H9 (cell line): ENCODE data around the gene MYH7. TPM values are rescaled to one million over a fixed set of nuclear protein-coding genes. Genes with fewer than 3 reads are reported as not detected.

Source experiments
- DNase-seq: peaks from one replicate; pipeline ENCODE4 v3.0.0-alpha.2; 2017
- H2AFZ ChIP-seq: one replicate; pipeline ENCODE4 v1.6.1; 2013; ENCODE audit warnings: mild to moderate bottlenecking, low read length, control low read depth, moderate library complexity
- H2AK5ac ChIP-seq: 2 replicates; pipeline ENCODE4 v1.6.1; 2013; ENCODE audit warnings: low read length, control low read depth, mixed read lengths; ENCODE audit not compliant: insufficient read length
- H2BK120ac ChIP-seq: one replicate; pipeline ENCODE4 v1.6.1; 2013; ENCODE audit warnings: low read depth, mild to moderate bottlenecking, low read length, control low read depth, inconsistent platforms; ENCODE audit not compliant: poor library complexity, severe bottlenecking
- H2BK12ac ChIP-seq: 2 replicates; pipeline ENCODE4 v1.6.1; 2013; ENCODE audit warnings: low read length, control low read depth, mixed read lengths, low read depth; ENCODE audit not compliant: insufficient read length
- H2BK15ac ChIP-seq: 2 replicates; pipeline ENCODE4 v1.6.1; 2013; ENCODE audit warnings: low read depth, low read length, control low read depth
- H2BK20ac ChIP-seq: one replicate; pipeline ENCODE4 v1.6.1; 2013; ENCODE audit warnings: low read depth, mild to moderate bottlenecking, low read length, control low read depth, inconsistent platforms; ENCODE audit not compliant: poor library complexity, severe bottlenecking
- H2BK5ac ChIP-seq: 2 replicates; pipeline ENCODE4 v1.6.1; 2013; ENCODE audit warnings: low read length, control low read depth, mixed read lengths; ENCODE audit not compliant: insufficient read length
- H3K14ac ChIP-seq: 2 replicates; pipeline ENCODE4 v1.6.1; 2013; ENCODE audit warnings: low read length, control low read depth; ENCODE audit not compliant: insufficient read depth
- H3K18ac ChIP-seq: 2 replicates; pipeline ENCODE4 v1.6.1; 2013; ENCODE audit warnings: low read depth, mild to moderate bottlenecking, mixed read lengths, low read length, control low read depth; ENCODE audit not compliant: insufficient read length
- H3K23ac ChIP-seq: 2 replicates; pipeline ENCODE4 v1.6.1; 2013; ENCODE audit warnings: low read length, control low read depth, mixed read lengths, low read depth; ENCODE audit not compliant: insufficient read length
- H3K23me2 ChIP-seq: 2 replicates; pipeline ENCODE4 v1.6.1; 2013; ENCODE audit warnings: low read depth, mild to moderate bottlenecking, mixed read lengths, low read length, control low read depth; ENCODE audit not compliant: insufficient read length, poor library complexity, severe bottlenecking
- H3K27ac ChIP-seq: 2 replicates; pipeline ENCODE4 v1.5.1; 2013; ENCODE audit warnings: low read length, control low read depth, mixed read lengths, low read depth; ENCODE audit not compliant: insufficient read length
- H3K27me3 ChIP-seq: 2 replicates; pipeline ENCODE4 v1.6.1; 2013; ENCODE audit warnings: low read length, control low read depth, inconsistent platforms; ENCODE audit not compliant: insufficient read depth
- H3K4ac ChIP-seq: 2 replicates; pipeline ENCODE4 v1.6.1; 2013; ENCODE audit warnings: low read depth, mild to moderate bottlenecking, control low read depth, inconsistent platforms, low read length, moderate library complexity
- H3K4me1 ChIP-seq: 2 replicates; pipeline ENCODE4 v1.6.1; 2013; ENCODE audit warnings: low read length, control low read depth, inconsistent platforms; ENCODE audit not compliant: insufficient read depth
- H3K4me2 ChIP-seq: 2 replicates; pipeline ENCODE4 v1.6.1; 2013; ENCODE audit warnings: low read length, control low read depth, mixed read lengths; ENCODE audit not compliant: insufficient read length, insufficient read depth
- H3K56ac ChIP-seq: 2 replicates; pipeline ENCODE4 v1.6.1; 2013; ENCODE audit warnings: low read depth, mild to moderate bottlenecking, mixed read lengths, low read length, control low read depth; ENCODE audit not compliant: insufficient read length
- H3K79me1 ChIP-seq: 2 replicates; pipeline ENCODE4 v1.6.1; 2013; ENCODE audit warnings: low read depth, mild to moderate bottlenecking, moderate library complexity, low read length, control low read depth, inconsistent platforms; ENCODE audit not compliant: insufficient read depth, poor library complexity, severe bottlenecking
- H3K79me2 ChIP-seq: 2 replicates; pipeline ENCODE4 v1.6.1; 2013; ENCODE audit warnings: low read length, control low read depth, inconsistent platforms; ENCODE audit not compliant: insufficient read depth
- H3K9ac ChIP-seq: 2 replicates; pipeline ENCODE4 v1.6.1; 2013; ENCODE audit warnings: low read length, control low read depth, mixed read lengths; ENCODE audit not compliant: insufficient read length; ENCODE audit errors: extremely low read depth
- H3K9me3 ChIP-seq: one replicate; pipeline ENCODE4 v1.6.1; 2013; ENCODE audit warnings: low read depth, low read length, inconsistent platforms; ENCODE audit not compliant: control insufficient read depth
- H3T11ph ChIP-seq: one replicate; pipeline ENCODE4 v1.6.1; 2013; ENCODE audit warnings: mild to moderate bottlenecking, low read length, control low read depth, inconsistent platforms
- H4K20me1 ChIP-seq: one replicate; pipeline ENCODE4 v1.6.1; 2013; ENCODE audit not compliant: control insufficient read depth, insufficient read length, insufficient read depth
- H4K5ac ChIP-seq: 2 replicates; pipeline ENCODE4 v1.6.1; 2013; ENCODE audit warnings: low read depth, mild to moderate bottlenecking, mixed read lengths, low read length, control low read depth; ENCODE audit not compliant: insufficient read length
- H4K8ac ChIP-seq: replicated peaks from 2 replicates; pipeline ENCODE4 v1.6.1; 2013; ENCODE audit warnings: low read length, control low read depth, mixed read lengths, low read depth; ENCODE audit not compliant: insufficient read length
- H4K91ac ChIP-seq: 2 replicates; pipeline ENCODE4 v1.6.1; 2013; ENCODE audit warnings: low read depth, mild to moderate bottlenecking, moderate library complexity, mixed read lengths, low read length, control low read depth; ENCODE audit not compliant: insufficient read length
- H3K27ac Mint-ChIP-seq, 3 experiments: 2 replicates in 2 of 3; 3 replicates in 1 of 3; pipeline ENCODE4 v1.8.0; 2020 to 2021; ENCODE audit warnings: mixed read lengths in 3 of 3, mild to moderate bottlenecking in 1 of 3, moderate library complexity in 1 of 3
- H3K27me3 Mint-ChIP-seq: 2 replicates; pipeline ENCODE4 v1.8.0; 2021; ENCODE audit warnings: low read depth, mild to moderate bottlenecking, moderate library complexity, mixed read lengths
- H3K36me3 Mint-ChIP-seq, 3 experiments: 2 replicates in 2 of 3; 3 replicates in 1 of 3; pipeline ENCODE4 v1.8.0; 2020 to 2021; ENCODE audit warnings: low read depth in 3 of 3, mixed read lengths in 3 of 3; ENCODE audit not compliant: insufficient read depth in 1 of 3
- H3K4me1 Mint-ChIP-seq, 2 experiments: 2 replicates each; pipeline ENCODE4 v1.8.0; 2020; ENCODE audit warnings: mixed read lengths in 2 of 2
- H3K4me3 Mint-ChIP-seq, 2 experiments: 2 replicates in 1 of 2; 3 replicates in 1 of 2; pipeline ENCODE4 v1.8.0; 2020 to 2021; ENCODE audit warnings: mild to moderate bottlenecking in 2 of 2, mixed read lengths in 2 of 2, moderate library complexity in 1 of 2
- H3K9me3 Mint-ChIP-seq, 2 experiments: 2 replicates in 1 of 2; 3 replicates in 1 of 2; pipeline ENCODE4 v1.8.0; 2020; ENCODE audit warnings: mild to moderate bottlenecking in 2 of 2, mixed read lengths in 2 of 2, moderate library complexity in 1 of 2
- CTCF ChIP-seq: fragments of 200-600 bp; sonication (generic); conservative IDR thresholded peaks from 3 replicates; pipeline ENCODE4 v1.8.0; 2021; ENCODE audit warnings: antibody characterized with exemption, mild to moderate bottlenecking
- WGBS: extraction: QIAGEN DNeasy Blood & Tissue Kit; methylation state at CpG from one replicate; pipeline ENCODE4 v1.1.7; 2013; ENCODE audit warnings: missing lambda C conversion rate, low lambda C conversion rate, mixed read lengths; ENCODE audit not compliant: insufficient read length; ENCODE audit errors: extremely low coverage; 5-methylcytosine and 5-hydroxymethylcytosine counted together
- total RNA-seq: library from RNA; stranded (reverse); gene quantifications from 2 replicates; pipeline ENCODE4 v1.2.1, GENCODE V29; 2021

Gene MYH7
- total RNA-seq, 1 experiment from 2014 or later = not detected

- H3K18ac ChIP-seq = no peak overlapping the region
- Mint-ChIP-seq H3K9me3 (peaks cover 2 to 3% of the 10 kb centered on the region in 2 experiments; a peak in 3 of 5 replicates), H3K27ac (no peak overlapping the region), H3K4me1 (peaks cover 0 to under 1% of the 10 kb centered on the region in 2 experiments; a peak in 2 of 4 replicates), H3K36me3 (no peaks in the 10 kb centered on the region), H3K27me3 (peaks cover 22% of the 10 kb centered on the region), H3K4me3 (no peak overlapping the region)
- H3K56ac ChIP-seq = no peak overlapping the region
- H3K9me3 ChIP-seq = no peaks in the 10 kb centered on the region
- H3K4me2 ChIP-seq = no peak overlapping the region
- no peaks in the 10 kb centered on the region for H3K27me3 ChIP-seq
- H3K79me2 ChIP-seq = peaks cover 1% of the 10 kb centered on the region; the same call in 1 of the 2 replicates
- no peak overlapping the region for H2BK12ac ChIP-seq
- no peak overlapping the region for H3T11ph ChIP-seq
- no peak overlapping the region for H3K9ac ChIP-seq
- H2BK5ac ChIP-seq = no peak overlapping the region
- no peak overlapping the region for H3K23ac ChIP-seq
- H4K20me1 ChIP-seq = no peaks in the 10 kb centered on the region
- H4K5ac ChIP-seq = no peak overlapping the region
- TF ChIP-seq CTCF = no peak
- H3K27ac ChIP-seq = no peak overlapping the region
- no peak overlapping the region for H2BK20ac ChIP-seq
- DNase-seq = no peak
- no peak overlapping the region for H4K8ac ChIP-seq
- H3K14ac ChIP-seq = no peak overlapping the region
- H2BK15ac ChIP-seq = no peak overlapping the region
- peaks cover 3% of the 10 kb centered on the region for H3K23me2 ChIP-seq
- H2AK5ac ChIP-seq = no peak overlapping the region
- no peak overlapping the region for H3K4ac ChIP-seq
- no peak overlapping the region for H2BK120ac ChIP-seq
- no peaks in the 10 kb centered on the region for H3K4me1 ChIP-seq
- H4K91ac ChIP-seq = no peak overlapping the region
- H3K79me1 ChIP-seq = no peaks in the 10 kb centered on the region
- no CpG with 5 or more reads among the region's 3 CpGs for WGBS
- no peak overlapping the region for H2AFZ ChIP-seq
Measured at GRCh38 chr14:23465261-23465660, 29.8 kb upstream of the MYH7 start.
